Prostate gland (tissue), 2 donors: ENCODE measurements around the gene DCD. TPM values are rescaled to one million over a fixed set of nuclear protein-coding genes. Genes with fewer than 3 reads are reported as not detected.

Experiments
- DNase-seq: peaks from one replicate; pipeline ENCODE4 v3.0.0-alpha.2; 2019; ENCODE audit warnings: low spot score
- H3K27ac ChIP-seq, 2 donors: fragments of 200-600 bp; sonication (generic); 2 replicates each; pipeline ENCODE4 v1.5.1; 2017 to 2019
- H3K27me3 ChIP-seq: fragments of 200-600 bp; sonication (generic); replicated peaks from 2 replicates; pipeline ENCODE4 v1.5.1; 2019; ENCODE audit not compliant: insufficient read depth
- H3K36me3 ChIP-seq, 2 donors: fragments of 200-600 bp; sonication (generic); 1 replicate in 1 of 2; 2 replicates in 1 of 2; pipeline versions ENCODE4 v1.5.1 to v1.8.1; 2017 to 2019
- H3K4me1 ChIP-seq: fragments of 200-600 bp; sonication (generic); replicated peaks from 2 replicates; pipeline ENCODE4 v1.5.1; 2019
- H3K4me3 ChIP-seq, 2 donors: fragments of 200-600 bp; sonication (generic); 2 replicates each; pipeline ENCODE4 v1.5.1; 2017 to 2019
- H3K9me3 ChIP-seq: fragments of 200-600 bp; sonication (generic); 2 replicates; pipeline ENCODE4 v1.5.1; 2017
- CTCF ChIP-seq, 4 experiments: fragments of 200-600 bp in 2 of 4; fragments of 450-650 bp in 2 of 4; sonication (generic) in 2 of 4; IDR thresholded peaks; 1 replicate in 3 of 4; 2 replicates in 1 of 4; pipeline ENCODE4 v1.5.1; 2016 to 2019; ENCODE audit warnings: antibody characterized with exemption in 4 of 4, mild to moderate bottlenecking in 2 of 4, moderate library complexity in 2 of 4
- POLR2A ChIP-seq: fragments of 450-650 bp; IDR thresholded peaks from one replicate; pipeline ENCODE4 v1.6.1; 2016; ENCODE audit warnings: antibody characterized with exemption, mild to moderate bottlenecking
- POLR2AphosphoS5 ChIP-seq: sonication (generic); formaldehyde crosslinking; IDR thresholded peaks from one replicate; pipeline ENCODE4 v1.6.1; 2017; ENCODE audit warnings: antibody characterized with exemption
- WGBS: methylation state at CpG from one replicate; pipeline ENCODE4 v1.1.5; 2018; 5-methylcytosine and 5-hydroxymethylcytosine counted together
- intact Hi-C: fragments of 100-400 bp; cut with DNase I; formaldehyde crosslinking; loops from one replicate; pipeline ENCODE4 v1.14.2; 2022
- total RNA-seq, 2 donors: library from RNA; depleted of rRNA; stranded (reverse); fragments of >200 nt; gene quantifications; one replicate each; pipeline ENCODE4 v1.1.0, GENCODE V29; 2016

The DCD gene
- total RNA-seq, 2 donors from 2014 or later = 3.6 TPM; not detected in 1

GRCh38 chr12:54616933-54617680, 31.1 kb downstream of the DCD start:
- Histone ChIP-seq H3K27me3 (no peaks in the 10 kb centered on the region), H3K4me1 (peaks cover 8% of the 10 kb centered on the region)
- no peak for DNase-seq

GRCh38 chr12:54612225-54612750, 35.9 kb downstream of the DCD start:
- WGBS = 26% methylated on average over 1 of the region's 1 CpG
- Histone ChIP-seq H3K27me3 (no peaks in the 10 kb centered on the region), H3K9me3 (no peaks in the 10 kb centered on the region), H3K4me1 (peaks cover 8% of the 10 kb centered on the region), H3K27ac (no peak overlapping the region), H3K36me3 (no peaks in the 10 kb centered on the region), H3K4me3 (no peak overlapping the region)
- no peak for DNase-seq
- TF ChIP-seq POLR2A = no peak
- no peak for TF ChIP-seq POLR2AphosphoS5
- TF ChIP-seq CTCF (IDR thresholded peaks at IDR 0.05) = no peak
- intact Hi-C loops = no loop called here

More at GRCh38 chr12:54616933-54617680, 31.1 kb downstream of the DCD start:
- Histone ChIP-seq H3K9me3 (no peaks in the 10 kb centered on the region), H3K27ac (no peak overlapping the region), H3K4me3 (no peak overlapping the region), H3K36me3 (no peaks in the 10 kb centered on the region)
- TF ChIP-seq POLR2AphosphoS5 (no peak), CTCF (IDR thresholded peaks at IDR 0.05) (no peak), POLR2A (no peak)
- intact Hi-C loops = no loop called here
- WGBS = 22% methylated on average over 6 of the region's 6 CpGs

- Histone ChIP-seq H3K4me3 (no peak overlapping the region), H3K36me3 (no peaks in the 10 kb centered on the region), H3K4me1 (peaks cover 8% of the 10 kb centered on the region), H3K27ac (no peak overlapping the region), H3K9me3 (no peaks in the 10 kb centered on the region), H3K27me3 (no peaks in the 10 kb centered on the region)
- no peak for TF ChIP-seq CTCF (IDR thresholded peaks at IDR 0.05)
- TF ChIP-seq POLR2AphosphoS5 = no peak
- TF ChIP-seq POLR2A = no peak
- DNase-seq = peak; percentile 34
- intact Hi-C loops = no loop called here
- WGBS = 46% methylated on average over 3 of the region's 3 CpGs
Observed at GRCh38 chr12:54611715-54612149, 36.4 kb downstream of the DCD start.

GRCh38 chr12:54608769-54609168, 39.4 kb downstream of the DCD start:
- Histone ChIP-seq H3K4me3 (no peak overlapping the region), H3K27me3 (no peaks in the 10 kb centered on the region), H3K4me1 (no peaks in the 10 kb centered on the region), H3K36me3 (no peaks in the 10 kb centered on the region), H3K27ac (no peak overlapping the region), H3K9me3 (no peaks in the 10 kb centered on the region)
- no peak for TF ChIP-seq CTCF (IDR thresholded peaks at IDR 0.05)
- no peak for TF ChIP-seq POLR2AphosphoS5
- WGBS = 91% methylated on average over 2 of the region's 2 CpGs
- DNase-seq = no peak
- intact Hi-C loops = no loop called here

- Histone ChIP-seq H3K36me3 (no peaks in the 10 kb centered on the region), H3K4me1 (no peaks in the 10 kb centered on the region), H3K9me3 (no peaks in the 10 kb centered on the region), H3K27me3 (no peaks in the 10 kb centered on the region), H3K27ac (no peak overlapping the region), H3K4me3 (no peak overlapping the region)
- intact Hi-C loops = no loop called here
- WGBS = 30% methylated on average over 6 of the region's 6 CpGs
- TF ChIP-seq POLR2A (no peak), POLR2AphosphoS5 (no peak), CTCF (IDR thresholded peaks at IDR 0.05) (no peak)
- DNase-seq = no peak
Observed at GRCh38 chr12:54608156-54608555, 40.0 kb downstream of the DCD start.
